ENCODE measurements around the gene LRP6.

Gene LRP6

GRCh38 chr12:12214635-12215131 is 52.2 kb downstream of the LRP6 start:
- no peak for DNase-seq (ENCODE audit: low spot score)

- no peak for DNase-seq (ENCODE audit: low spot score)
Measured at GRCh38 chr12:12214201-12214600, 52.6 kb downstream of the LRP6 start.

- no peak for DNase-seq (ENCODE audit: low spot score)
Measured at GRCh38 chr12:12212769-12213168, 54.1 kb downstream of the LRP6 start.

- DNase-seq (ENCODE audit: low spot score), result no peak
Measured at GRCh38 chr12:12210983-12211382, 55.9 kb downstream of the LRP6 start.

- no peak for DNase-seq (ENCODE audit: low spot score)
Measured at GRCh38 chr12:12210416-12210815, 56.4 kb downstream of the LRP6 start.

- DNase-seq (ENCODE audit: low spot score), result no peak
Measured at GRCh38 chr12:12209675-12210074, 57.2 kb downstream of the LRP6 start.

GRCh38 chr12:12209043-12209442 is 57.8 kb downstream of the LRP6 start:
- DNase-seq (ENCODE audit: low spot score), result no peak

GRCh38 chr12:12207746-12208145 is 59.1 kb downstream of the LRP6 start:
- no peak for DNase-seq (ENCODE audit: low spot score)

GRCh38 chr12:12206776-12207388 is 60.0 kb downstream of the LRP6 start:
- no peak for DNase-seq (ENCODE audit: low spot score)

- DNase-seq (ENCODE audit: low spot score), result no peak
Measured at GRCh38 chr12:12202747-12203146, 64.1 kb downstream of the LRP6 start.

- DNase-seq (ENCODE audit: low spot score), result no peak
Measured at GRCh38 chr12:12202105-12202504, 64.7 kb downstream of the LRP6 start.

- no peak for DNase-seq (ENCODE audit: low spot score)
Measured at GRCh38 chr12:12201274-12201758, 65.5 kb downstream of the LRP6 start.

GRCh38 chr12:12200363-12200762 is 66.5 kb downstream of the LRP6 start:
- no peak for DNase-seq (ENCODE audit: low spot score)

- DNase-seq (ENCODE audit: low spot score), result no peak
Measured at GRCh38 chr12:12198124-12198523, 68.7 kb downstream of the LRP6 start.

GRCh38 chr12:12197128-12197527 is 69.7 kb downstream of the LRP6 start:
- DNase-seq (ENCODE audit: low spot score), result no peak

- no peak for DNase-seq (ENCODE audit: low spot score)
Measured at GRCh38 chr12:12195516-12195915, 71.3 kb downstream of the LRP6 start.

GRCh38 chr12:12195081-12195480 is 71.8 kb downstream of the LRP6 start:
- DNase-seq (ENCODE audit: low spot score), result no peak

GRCh38 chr12:12194206-12194605 is 72.6 kb downstream of the LRP6 start:
- DNase-seq (ENCODE audit: low spot score), result no peak

GRCh38 chr12:12191008-12191407 is 75.8 kb downstream of the LRP6 start:
- DNase-seq (ENCODE audit: low spot score), result no peak

- no peak for DNase-seq (ENCODE audit: low spot score)
Measured at GRCh38 chr12:12190087-12190809, 76.6 kb downstream of the LRP6 start.

- no peak for DNase-seq (ENCODE audit: low spot score)
Measured at GRCh38 chr12:12185414-12185813, 81.4 kb downstream of the LRP6 start.

GRCh38 chr12:12182703-12183365 is 84.0 kb downstream of the LRP6 start:
- no peak for DNase-seq (ENCODE audit: low spot score)

- no peak for DNase-seq (ENCODE audit: low spot score)
Measured at GRCh38 chr12:12181511-12181910, 85.3 kb downstream of the LRP6 start.

Data from ecto neural progenitor cell (in vitro differentiated cells).